Measurements from ENCODE around the gene MEIKIN. TPM values are rescaled to one million over a fixed set of nuclear protein-coding genes. Genes with fewer than 3 reads are reported as not detected.

The MEIKIN gene
- total and polyA plus RNA-seq, 9 donors: 0.29 TPM; not detected in 8

GRCh38 chr5:131992370-131992769, 46.9 kb upstream of the MEIKIN start:
- 64 to 72% (median 67%) methylated on average over 5 of the region's 5 CpGs for WGBS, 3 donors
- Histone ChIP-seq H3K4me1 (ENCODE audit: insufficient read depth) (no peaks in the 10 kb centered on the region), H3K27ac (no peak overlapping the region), H3K4me3 (no peak overlapping the region), H3K9me3 (no peaks in the 10 kb centered on the region), H3K36me3 (no peaks in the 10 kb centered on the region), H3K27me3 (no peaks in the 10 kb centered on the region)
- TF ChIP-seq POLR2A (IDR thresholded peaks at IDR 0.05): no peak
- TF ChIP-seq CTCF (IDR thresholded peaks at IDR 0.05): no peak
- TF ChIP-seq EP300 (IDR thresholded peaks at IDR 0.05): no peak
- intact Hi-C loops (cut with DNase I): no loop called here
- DNase-seq: no peak

- TF ChIP-seq POLR2A (IDR thresholded peaks at IDR 0.05): no peak
- no peak for TF ChIP-seq CTCF (IDR thresholded peaks at IDR 0.05)
- no peak for TF ChIP-seq EP300 (IDR thresholded peaks at IDR 0.05)
- Histone ChIP-seq H3K9me3 (no peaks in the 10 kb centered on the region), H3K36me3 (no peaks in the 10 kb centered on the region), H3K27ac (no peak overlapping the region), H3K4me1 (ENCODE audit: insufficient read depth) (no peaks in the 10 kb centered on the region), H3K4me3 (no peak overlapping the region), H3K27me3 (no peaks in the 10 kb centered on the region)
- no peak for DNase-seq
- WGBS, 3 donors: 41 to 59% (median 47%) methylated on average over 10 of the region's 10 CpGs
- intact Hi-C loops (cut with DNase I): no loop called here
Measured at GRCh38 chr5:131991593-131992324, 46.3 kb upstream of the MEIKIN start.

- Histone ChIP-seq H3K9me3 (no peaks in the 10 kb centered on the region), H3K27me3 (no peaks in the 10 kb centered on the region), H3K36me3 (no peaks in the 10 kb centered on the region), H3K27ac (no peak overlapping the region), H3K4me1 (ENCODE audit: insufficient read depth) (no peaks in the 10 kb centered on the region), H3K4me3 (no peak overlapping the region)
- DNase-seq: no peak
- intact Hi-C loops (cut with DNase I): no loop called here
- TF ChIP-seq CTCF (IDR thresholded peaks at IDR 0.05): no peak
- no peak for TF ChIP-seq EP300 (IDR thresholded peaks at IDR 0.05)
- no peak for TF ChIP-seq POLR2A (IDR thresholded peaks at IDR 0.05)
- 93 to 98% (median 94%) methylated on average over 13 of the region's 13 CpGs for WGBS, 3 donors
Measured at GRCh38 chr5:131990716-131991115, 45.3 kb upstream of the MEIKIN start.

GRCh38 chr5:131988601-131989000, 43.1 kb upstream of the MEIKIN start:
- Histone ChIP-seq H3K4me3 (no peak overlapping the region), H3K27ac (no peak overlapping the region), H3K36me3 (no peaks in the 10 kb centered on the region), H3K4me1 (ENCODE audit: insufficient read depth) (no peaks in the 10 kb centered on the region), H3K27me3 (no peaks in the 10 kb centered on the region), H3K9me3 (no peaks in the 10 kb centered on the region)
- no peak for DNase-seq
- WGBS, 3 donors: 87 to 97% (median 91%) methylated on average over 6 of the region's 6 CpGs
- intact Hi-C loops (cut with DNase I): no loop called here
- TF ChIP-seq CTCF (IDR thresholded peaks at IDR 0.05) (no peak), EP300 (IDR thresholded peaks at IDR 0.05) (no peak), POLR2A (IDR thresholded peaks at IDR 0.05) (no peak)

Measured in ovary (tissue), 9 donors.